ENCODE measurements around the gene SNU13. TPM values are rescaled to one million over a fixed set of nuclear protein-coding genes. Genes with fewer than 3 reads are reported as not detected.

SNU13 gene
- total and polyA plus RNA-seq, 12 donors = 183 to 323 (median 197) TPM

- H3K36me3 ChIP-seq = peaks cover 10 to 100% (median 85%) of the 10 kb centered on the region in 9 donors
- no peaks in the 10 kb centered on the region for H3K9me3 ChIP-seq
- no peak for TF ChIP-seq CTCF (IDR thresholded peaks at IDR 0.05)
- peak overlapping the region in 1 of 10 donors; percentile 1 for H3K27ac ChIP-seq
- no peak for ATAC-seq
- 96 to 97% methylated on average over 6 of the region's 6 CpGs for WGBS, 2 donors
- H3K27me3 ChIP-seq = no peaks in the 10 kb centered on the region
- peaks cover 0 to 20% (median 0%) of the 10 kb centered on the region in 9 donors for H3K4me1 ChIP-seq
- no peak for DNase-seq
- H3K4me3 ChIP-seq = no peak overlapping the region
- intact Hi-C loops (cut with DNase I) = no loop called here
Measured at GRCh38 chr22:41657709-41658108, 31.0 kb downstream of the SNU13 start.

GRCh38 chr22:41656556-41656955 is 32.1 kb downstream of the SNU13 start:
- TF ChIP-seq CTCF (IDR thresholded peaks at IDR 0.05) = no peak
- intact Hi-C loops (cut with DNase I) = no loop called here
- DNase-seq (no peak), ATAC-seq (no peak)
- Histone ChIP-seq H3K4me3 (no peak overlapping the region), H3K27me3 (no peaks in the 10 kb centered on the region), H3K36me3 (peaks cover 10 to 100% (median 85%) of the 10 kb centered on the region in 9 donors), H3K27ac (peak overlapping the region in 1 of 10 donors; percentile 41), H3K4me1 (peaks cover 0 to 20% (median 0%) of the 10 kb centered on the region in 9 donors), H3K9me3 (no peaks in the 10 kb centered on the region)
- 62 to 63% methylated on average over 5 of the region's 5 CpGs for WGBS, 2 donors

- intact Hi-C loops (cut with DNase I) = no loop called here
- Histone ChIP-seq H3K9me3 (no peaks in the 10 kb centered on the region), H3K27me3 (no peaks in the 10 kb centered on the region), H3K4me1 (peaks cover 0 to 2% (median 0%) of the 10 kb centered on the region in 9 donors), H3K4me3 (no peak overlapping the region), H3K27ac (no peak overlapping the region), H3K36me3 (peaks cover 16 to 100% (median 90%) of the 10 kb centered on the region in 9 donors)
- WGBS, 2 donors = 92 to 95% methylated on average over 3 of the region's 3 CpGs
- no peak for TF ChIP-seq CTCF (IDR thresholded peaks at IDR 0.05)
- DNase-seq (no peak), ATAC-seq (no peak)
Measured at GRCh38 chr22:41654322-41654721, 34.3 kb downstream of the SNU13 start.

- Histone ChIP-seq H3K36me3 (peaks cover 13 to 99% (median 80%) of the 10 kb centered on the region in 9 donors), H3K27me3 (no peaks in the 10 kb centered on the region), H3K9me3 (no peaks in the 10 kb centered on the region), H3K27ac (no peak overlapping the region), H3K4me3 (no peak overlapping the region), H3K4me1 (peaks cover 0 to 8% (median 0%) of the 10 kb centered on the region in 9 donors)
- WGBS, 2 donors = 93 to 95% methylated on average over 11 of the region's 11 CpGs
- DNase-seq (no peak), ATAC-seq (no peak)
- TF ChIP-seq CTCF (IDR thresholded peaks at IDR 0.05) = no peak
- intact Hi-C loops (cut with DNase I) = no loop called here
Measured at GRCh38 chr22:41650821-41651220, 37.8 kb downstream of the SNU13 start.
